Measurements from ENCODE around the gene FOXF1.

DNA sequence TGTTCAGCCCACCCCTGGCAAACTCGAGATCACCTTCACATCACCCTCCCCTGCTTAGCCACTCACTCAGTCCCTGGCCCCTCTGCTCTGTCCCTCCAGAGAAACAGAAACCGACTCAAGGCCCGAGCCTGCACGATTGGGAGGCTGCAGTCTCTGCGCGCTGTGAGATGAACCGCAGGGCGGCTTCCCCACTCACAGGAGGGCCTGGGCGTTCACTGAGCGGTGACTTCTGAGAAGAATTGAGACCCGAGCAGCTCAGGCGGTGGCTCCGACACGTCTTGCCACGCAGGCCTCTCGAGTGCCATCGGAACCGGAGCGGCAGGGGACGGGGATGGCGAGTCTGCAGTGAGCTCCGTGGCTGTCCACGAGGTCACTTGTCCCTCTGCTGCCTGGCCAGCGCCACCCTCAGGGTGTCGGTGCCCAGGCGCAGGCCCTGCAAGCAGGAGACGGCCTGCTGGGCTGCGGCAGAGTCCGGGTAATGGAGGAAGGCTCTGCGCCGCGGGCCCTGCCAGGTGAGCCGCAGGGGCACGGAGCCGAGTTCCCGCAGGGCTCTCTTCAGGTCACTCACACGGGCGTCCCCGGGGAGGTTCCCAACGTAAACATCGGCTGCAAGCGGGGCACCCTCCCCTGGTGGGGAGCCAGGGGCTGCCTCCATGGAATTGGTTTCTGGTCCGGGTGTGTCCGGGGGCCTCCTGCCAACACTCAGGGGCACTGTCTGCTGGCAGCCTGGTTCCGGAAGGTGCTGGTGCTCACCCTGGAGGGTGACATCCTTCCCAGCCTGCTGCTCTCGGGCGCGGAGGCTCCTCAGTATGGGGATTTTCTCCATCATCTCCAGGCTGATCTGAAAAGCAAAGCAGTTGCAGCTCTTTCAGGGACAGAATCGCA lies 21.6 kb downstream of the FOXF1 start:
- TF ChIP-seq, protein P1, sequence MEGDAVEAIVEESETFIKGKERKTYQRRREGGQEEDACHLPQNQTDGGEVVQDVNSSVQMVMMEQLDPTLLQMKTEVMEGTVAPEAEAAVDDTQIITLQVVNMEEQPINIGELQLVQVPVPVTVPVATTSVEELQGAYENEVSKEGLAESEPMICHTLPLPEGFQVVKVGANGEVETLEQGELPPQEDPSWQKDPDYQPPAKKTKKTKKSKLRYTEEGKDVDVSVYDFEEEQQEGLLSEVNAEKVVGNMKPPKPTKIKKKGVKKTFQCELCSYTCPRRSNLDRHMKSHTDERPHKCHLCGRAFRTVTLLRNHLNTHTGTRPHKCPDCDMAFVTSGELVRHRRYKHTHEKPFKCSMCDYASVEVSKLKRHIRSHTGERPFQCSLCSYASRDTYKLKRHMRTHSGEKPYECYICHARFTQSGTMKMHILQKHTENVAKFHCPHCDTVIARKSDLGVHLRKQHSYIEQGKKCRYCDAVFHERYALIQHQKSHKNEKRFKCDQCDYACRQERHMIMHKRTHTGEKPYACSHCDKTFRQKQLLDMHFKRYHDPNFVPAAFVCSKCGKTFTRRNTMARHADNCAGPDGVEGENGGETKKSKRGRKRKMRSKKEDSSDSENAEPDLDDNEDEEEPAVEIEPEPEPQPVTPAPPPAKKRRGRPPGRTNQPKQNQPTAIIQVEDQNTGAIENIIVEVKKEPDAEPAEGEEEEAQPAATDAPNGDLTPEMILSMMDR (optimal IDR thresholded peaks at IDR 0.05 in 1 of 3, IDR thresholded peaks at IDR 0.05 in 1 of 3, conservative IDR thresholded peaks at IDR 0.05 in 1 of 3; ENCODE audit: extremely low read depth in 1 of 3, insufficient read depth in 2 of 3, low read length in 3 of 3), result no peak
- no peak for TF ChIP-seq EZH2 (IDR thresholded peaks at IDR 0.05; ENCODE audit: low read length)

Data from keratinocyte (primary cell).